H1 (cell line): ENCODE data around the gene TAS1R3. TPM values are rescaled to one million over a fixed set of nuclear protein-coding genes. Genes with fewer than 3 reads are reported as not detected.
A peak's percentile ranks its signal among the peaks of the same experiment; 100 is the strongest.

Source experiments
- CTCF ChIA-PET: fragments of 300-600 bp; sonication (Branson Sonifier 250); formaldehyde crosslinking; loops from one replicate; lab custom pipeline; 2021; ENCODE audit not compliant: partially characterized antibody; lab: Charles Lee
- POLR2A ChIA-PET: fragments of 300-600 bp; sonication (Branson Sonifier 250); formaldehyde crosslinking; loops from one replicate; lab custom pipeline; 2021; ENCODE audit warnings: inconsistent platforms; ENCODE audit not compliant: partially characterized antibody; lab: Charles Lee
- DNase-seq, 2 experiments: peaks; one replicate each; pipeline versions ENCODE4 v3.0.0 to v3.0.0-alpha.2; 2010 to 2022; ENCODE audit warnings: low spot score in 2 of 2, low read depth in 1 of 2, mixed read lengths in 1 of 2
- FAIRE-seq: peaks from 2 replicates; lab custom pipeline; 2011; peaks lifted over from hg19 to GRCh38; lab: Jason Lieb, UNC
- H2AFZ ChIP-seq: 2 replicates; pipeline ENCODE4 v1.8.1; 2012; ENCODE audit warnings: low read length, inconsistent platforms
- H2AK5ac ChIP-seq: 2 replicates; pipeline ENCODE4 v1.6.1; 2013; ENCODE audit warnings: low read depth, low read length
- H2BK120ac ChIP-seq: replicated peaks from 2 replicates; pipeline ENCODE3; 2013; ENCODE audit warnings: low read depth, low read length, inconsistent platforms
- H2BK12ac ChIP-seq: 2 replicates; pipeline ENCODE4 v1.6.1; 2013; ENCODE audit warnings: low read depth, low read length
- H2BK15ac ChIP-seq: 2 replicates; pipeline ENCODE4 v1.6.1; 2013; ENCODE audit warnings: low read length
- H2BK20ac ChIP-seq: 2 replicates; pipeline ENCODE4 v1.6.1; 2013; ENCODE audit warnings: low read length
- H2BK5ac ChIP-seq: 2 replicates; pipeline ENCODE4 v1.6.1; 2013; ENCODE audit warnings: low read depth, low read length
- H3K14ac ChIP-seq: 2 replicates; pipeline ENCODE4 v1.6.1; 2013; ENCODE audit warnings: inconsistent platforms; ENCODE audit not compliant: insufficient read length
- H3K18ac ChIP-seq: 2 replicates; pipeline ENCODE4 v1.6.1; 2013; ENCODE audit warnings: low read length; ENCODE audit errors: extremely low read depth
- H3K23ac ChIP-seq: 2 replicates; pipeline ENCODE4 v1.6.1; 2013; ENCODE audit warnings: inconsistent platforms; ENCODE audit not compliant: insufficient read length
- H3K23me2 ChIP-seq: 2 replicates; pipeline ENCODE4 v1.6.1; 2013; ENCODE audit warnings: low read depth, low read length
- H3K27ac ChIP-seq: 2 replicates; pipeline ENCODE4 v1.6.1; 2011; ENCODE audit warnings: low read depth, low read length, inconsistent platforms
- H3K27me3 ChIP-seq, 4 experiments: replicated peaks in 1 of 4; 1 replicate in 1 of 4; 2 replicates in 3 of 4; pipeline versions ENCODE4 v1.6.1 to v1.8.1; 2011 to 2013; ENCODE audit warnings: low read length in 3 of 4, mild to moderate bottlenecking in 3 of 4, inconsistent platforms in 2 of 4, mixed read lengths in 2 of 4, moderate library complexity in 1 of 4; ENCODE audit not compliant: control insufficient read depth in 3 of 4, insufficient read depth in 3 of 4; ENCODE audit errors: extremely low read depth in 1 of 4
- H3K36me3 ChIP-seq, 4 experiments: 2 replicates each; pipeline versions ENCODE4 v1.6.1 to v1.8.1; 2011 to 2013; ENCODE audit warnings: mild to moderate bottlenecking in 4 of 4, low read length in 3 of 4, moderate library complexity in 2 of 4, control low read depth in 1 of 4, inconsistent platforms in 1 of 4; ENCODE audit not compliant: insufficient read depth in 4 of 4, control insufficient read depth in 2 of 4
- H3K4ac ChIP-seq: replicated peaks from 2 replicates; pipeline ENCODE3; 2013; ENCODE audit warnings: low read length, low read depth, mixed read lengths, inconsistent platforms; ENCODE audit not compliant: insufficient read length
- H3K4me1 ChIP-seq, 4 experiments: replicated peaks in 1 of 4; 1 replicate in 1 of 4; 2 replicates in 3 of 4; pipeline versions ENCODE4 v1.6.1 to v1.8.1; 2011 to 2013; ENCODE audit warnings: low read length in 3 of 4, inconsistent platforms in 2 of 4, mixed read lengths in 1 of 4; ENCODE audit not compliant: insufficient read depth in 4 of 4, control insufficient read depth in 3 of 4
- H3K4me2 ChIP-seq, 2 experiments: 2 replicates each; pipeline versions ENCODE4 v1.6.1 to v1.8.1; 2011 to 2013; ENCODE audit warnings: low read depth in 2 of 2, low read length in 2 of 2, control low read depth in 1 of 2, inconsistent platforms in 1 of 2, mild to moderate bottlenecking in 1 of 2; ENCODE audit not compliant: insufficient read depth in 1 of 2
- H3K4me3 ChIP-seq, 4 experiments: fragments of 200-600, 300-600 bp in 1 of 4; sonication (generic), shearing (Covaris generic), sonication (Bioruptor Twin) in 1 of 4; 2 replicates each; pipeline versions ENCODE4 v1.5.1 to v1.8.1; 2011 to 2016; ENCODE audit warnings: low read length in 4 of 4, low read depth in 3 of 4, control low read depth in 2 of 4, inconsistent platforms in 2 of 4, mild to moderate bottlenecking in 2 of 4, mixed read lengths in 1 of 4, moderate library complexity in 1 of 4; ENCODE audit not compliant: insufficient read depth in 2 of 4; ENCODE audit errors: extremely low read depth in 1 of 4
- H3K56ac ChIP-seq: replicated peaks from 2 replicates; pipeline ENCODE3; 2013; ENCODE audit warnings: low read depth, mild to moderate bottlenecking, mixed read lengths, low read length, inconsistent platforms; ENCODE audit not compliant: insufficient read length
- H3K79me1 ChIP-seq: 2 replicates; pipeline ENCODE4 v1.6.1; 2013; ENCODE audit warnings: low read depth, low read length, control low read depth
- H3K79me2 ChIP-seq, 2 experiments: 2 replicates each; pipeline versions ENCODE4 v1.6.1 to v1.8.1; 2012 to 2013; ENCODE audit warnings: low read length in 2 of 2, mild to moderate bottlenecking in 2 of 2, inconsistent platforms in 1 of 2; ENCODE audit not compliant: insufficient read depth in 2 of 2, control insufficient read depth in 1 of 2
- H3K9ac ChIP-seq, 4 experiments: replicated peaks in 1 of 4; 1 replicate in 1 of 4; 2 replicates in 3 of 4; pipeline versions ENCODE4 v1.6.1 to v1.8.1; 2011 to 2013; ENCODE audit warnings: low read depth in 3 of 4, low read length in 3 of 4, control low read depth in 2 of 4, mild to moderate bottlenecking in 2 of 4, moderate library complexity in 2 of 4, inconsistent platforms in 1 of 4; ENCODE audit errors: extremely low read depth in 1 of 4
- H3K9me3 ChIP-seq, 2 experiments: 2 replicates each; pipeline versions ENCODE4 v1.6.1 to v1.8.1; 2012 to 2013; ENCODE audit warnings: mild to moderate bottlenecking in 2 of 2, moderate library complexity in 2 of 2, control low read depth in 1 of 2, inconsistent platforms in 1 of 2, low read depth in 1 of 2, low read length in 1 of 2, mixed read lengths in 1 of 2; ENCODE audit not compliant: insufficient read depth in 2 of 2
- H4K20me1 ChIP-seq, 2 experiments: replicated peaks in 1 of 2; 2 replicates each; pipeline versions ENCODE3 to v1.8.1; 2011 to 2013; ENCODE audit warnings: inconsistent platforms in 2 of 2, low read length in 2 of 2, mild to moderate bottlenecking in 1 of 2; ENCODE audit not compliant: insufficient read depth in 2 of 2, control insufficient read depth in 1 of 2
- H4K5ac ChIP-seq: 2 replicates; pipeline ENCODE4 v1.6.1; 2013; ENCODE audit warnings: low read length, low read depth, mixed read lengths, inconsistent platforms; ENCODE audit not compliant: insufficient read length
- H4K8ac ChIP-seq: 2 replicates; pipeline ENCODE4 v1.8.0; 2013; ENCODE audit warnings: mild to moderate bottlenecking, moderate library complexity, low read length, inconsistent platforms; ENCODE audit not compliant: insufficient read depth; ENCODE audit errors: extremely low read depth
- H4K91ac ChIP-seq: replicated peaks from 2 replicates; pipeline ENCODE3; 2013; ENCODE audit warnings: low read length, mixed read lengths, inconsistent platforms; ENCODE audit not compliant: insufficient read length
- NRF1 ChIP-seq: IDR thresholded peaks from 2 replicates; pipeline ENCODE4 v1.6.1; 2011; ENCODE audit warnings: mild to moderate bottlenecking, low read depth, low read length, improper control_type of control experiment
- WGBS, 2 experiments: shearing (Covaris generic) in 1 of 2; methylation state at CpG; one replicate each; pipeline versions ENCODE4 v1.1.6 to v1.1.7; 2013 to 2015; ENCODE audit warnings: low lambda C conversion rate in 2 of 2, mixed read lengths in 2 of 2, inconsistent platforms in 1 of 2, low coverage in 1 of 2, missing lambda C conversion rate in 1 of 2; ENCODE audit not compliant: insufficient replicate concordance in 2 of 2, insufficient coverage in 1 of 2, insufficient read length in 1 of 2; ENCODE audit errors: extremely low coverage in 1 of 2, missing lambda C conversion rate in 1 of 2; 5-methylcytosine and 5-hydroxymethylcytosine counted together
- polyA plus RNA-seq, 7 experiments: library from polyadenylated mRNA; depleted of rRNA in 3 of 7; stranded (reverse) in 5 of 7; unstranded in 2 of 7; fragments of >200 nt in 5 of 7; fragments of 200-250 nt in 2 of 7; gene quantifications; 1 replicate in 5 of 7; 2 replicates in 1 of 7; 4 replicates in 1 of 7; pipeline versions ENCODE4 v1.2.1 to v1.2.3, GENCODE V29; 2011 to 2013; ENCODE audit warnings: missing spikeins in 2 of 7, mixed read lengths in 2 of 7
- total RNA-seq: library from RNA; stranded (reverse); fragmentation: NEBNext Ultra II Directional; extraction: Animal tissue kit (Norgen Biotek cat#: 25700); gene quantifications from 2 replicates; pipeline ENCODE4 v1.2.1, GENCODE V29; 2021

Gene TAS1R3
- total and polyA plus RNA-seq, 2 of the 8 experiments (the other 6 are each of a cell fraction or from before 2014, with no cell fraction given): 0.03 to 0.19 TPM

DNA sequence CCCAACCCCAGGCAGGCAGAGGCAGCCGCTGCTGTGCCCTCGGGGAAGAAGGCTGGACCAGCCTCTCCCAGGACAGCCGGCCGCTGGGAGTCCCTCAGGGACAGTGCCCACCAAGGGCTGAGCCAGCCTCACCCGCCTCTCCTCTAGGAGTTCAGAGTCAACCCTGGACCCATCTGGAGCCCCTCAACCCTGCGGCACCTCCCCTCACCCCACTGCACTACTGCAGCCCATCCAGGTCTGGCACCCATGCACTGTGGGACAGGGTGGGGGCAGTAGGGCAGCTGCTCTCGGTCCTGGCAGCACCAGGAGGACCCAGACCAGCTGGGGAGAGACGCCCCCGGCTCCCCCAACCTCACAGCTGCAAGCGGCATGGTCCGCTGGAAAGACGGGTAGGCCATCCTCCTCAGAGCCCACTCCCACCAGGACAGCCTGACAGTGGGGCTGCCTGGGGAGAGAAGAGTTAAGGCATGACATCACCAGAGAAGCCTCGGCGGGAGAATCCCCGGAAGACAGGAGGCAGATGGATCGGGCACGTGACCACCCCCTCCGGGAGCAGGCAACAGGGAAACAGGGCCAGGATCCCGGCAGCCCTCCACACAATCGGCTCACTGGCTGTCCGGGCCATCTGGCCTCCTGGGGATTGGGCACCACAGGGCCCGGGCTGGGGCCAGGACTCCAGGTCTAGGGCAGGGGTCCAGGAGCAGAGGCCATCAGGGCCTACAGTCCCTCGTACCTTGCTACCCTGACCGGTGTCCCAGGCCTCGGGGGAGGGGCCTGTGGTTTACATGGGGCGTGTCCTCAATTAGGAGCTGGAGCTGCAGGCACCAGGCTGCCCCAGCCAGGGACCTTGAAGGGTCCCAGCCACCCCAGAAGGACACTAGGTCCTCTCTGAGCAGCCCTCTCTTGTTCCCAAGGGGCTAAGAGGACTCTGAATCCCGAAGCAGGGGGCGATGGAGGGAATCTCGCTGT lies 26.5 kb upstream of the TAS1R3 start:
- H3K27ac ChIP-seq: peak overlapping the region; percentile 38; the same call in 1 of the 2 replicates
- H4K20me1 ChIP-seq: peaks cover 5 to 25% of the 10 kb centered on the region in 2 experiments
- peak overlapping the region; percentile 61; the same call in 1 of the 2 replicates for H2BK15ac ChIP-seq
- TF ChIP-seq NRF1: no peak

More for the DNA sequence above, 26.5 kb upstream of the TAS1R3 start:
- Histone ChIP-seq H2BK5ac (peak overlapping the region; percentile 78; the same call in 1 of the 2 replicates), H3K4me1 (peaks cover 0 to 34% (median 28%) of the 10 kb centered on the region in 4 experiments; a peak in 6 of 7 replicates), H3K14ac (no peak overlapping the region), H3K79me2 (peaks cover 0 to 6% of the 10 kb centered on the region in 2 experiments; a peak in 1 of 4 replicates), H3K56ac (no peak overlapping the region), H2BK12ac (no peak overlapping the region), H2AK5ac (peak overlapping the region; percentile 53; the same call in 1 of the 2 replicates), H3K23me2 (peaks cover 21% of the 10 kb centered on the region; the same call in 1 of the 2 replicates), H3K4me3 (peak overlapping the region in 2 of 4 experiments; percentile 14 to 38; a peak in 2 of 8 replicates), H3K36me3 (no peaks in the 10 kb centered on the region), H3K79me1 (peaks cover 4% of the 10 kb centered on the region; the same call in 1 of the 2 replicates), H3K9me3 (no peaks in the 10 kb centered on the region), H3K27me3 (peaks cover 0 to 4% (median 1%) of the 10 kb centered on the region in 4 experiments; a peak in 1 of 7 replicates), H2BK120ac (peak overlapping the region; percentile 94), H3K9ac (peak overlapping the region in 2 of 4 experiments; percentile 25 to 26; a peak in 2 of 7 replicates), H3K4me2 (peak overlapping the region; percentile 59 to 60), H3K4ac (no peak overlapping the region), H3K23ac (no peak overlapping the region), H3K18ac (peak overlapping the region; percentile 78), H4K5ac (peak overlapping the region; percentile 66), H4K91ac (peak overlapping the region; percentile 81), H2AFZ (no peak overlapping the region), H4K8ac (peak overlapping the region; percentile 96), H2BK20ac (0 out of 2 replicates have a peak overlapping the region, but pooled peaks have one; percentile 72)
- DNase-seq (peak in 1 of 2 experiments; percentile 83), FAIRE-seq (no peak)
- WGBS, 2 experiments: 54% methylated on average over 23 of the region's 29 CpGs; no CpG with 5 or more reads in 1 of the 2 experiments
- ChIA-PET CTCF (interaction anchor here (0.7 to 2.1 kb wide), 5 partner anchors 8 to 123 kb away, joined by 3 to 17 read pairs (median 3); no protein-coding TSS in a partner anchor), POLR2A (interaction anchor here (0.6 to 1.5 kb wide), 9 partner anchors 10 to 71 kb away, joined by 3 to 6 read pairs (median 3); partner anchors contain the start of gene AURKAIP1)
